GM18951 (cell line): ENCODE data around the gene ME3.

Experiments used
- POLR2A ChIP-seq: IDR thresholded peaks from 4 replicates; pipeline ENCODE4 v1.6.1; 2011; ENCODE audit warnings: mild to moderate bottlenecking; ENCODE audit not compliant: insufficient read length, insufficient read depth; ENCODE audit errors: extremely low read depth
- in situ Hi-C: fragments of 300-500 bp; cut with MboI; formaldehyde crosslinking; loops from one replicate; pipeline ENCODE4 v1.12.0; 2022; ENCODE audit warnings: low sequenced_read_pairs, mixed read lengths, inconsistent platforms; ENCODE audit not compliant: unreplicated experiment

Gene ME3

GRCh38 chr11:86703987-86704386 lies 31.6 kb upstream of the ME3 start:
- TF ChIP-seq POLR2A, result no peak
- in situ Hi-C loops, result no loop called here

- TF ChIP-seq POLR2A, result no peak
These were observed 30.0 kb upstream of the ME3 start for GRCh38 chr11:86702220-86702983.

GRCh38 chr11:86699040-86699791 lies 26.8 kb upstream of the ME3 start:
- no peak for TF ChIP-seq POLR2A
- in situ Hi-C loops, result no loop called here

More at GRCh38 chr11:86702220-86702983, 30.0 kb upstream of the ME3 start:
- in situ Hi-C loops, result no loop called here

- in situ Hi-C loops, result no loop called here
These were observed 26.2 kb upstream of the ME3 start for GRCh38 chr11:86698639-86699038.

GRCh38 chr11:86696451-86696850 lies 24.0 kb upstream of the ME3 start:
- no peak for TF ChIP-seq POLR2A
- in situ Hi-C loops, result no loop called here

More at GRCh38 chr11:86698639-86699038, 26.2 kb upstream of the ME3 start:
- no peak for TF ChIP-seq POLR2A

- in situ Hi-C loops, result no loop called here
- TF ChIP-seq POLR2A, result no peak
These were observed 23.6 kb upstream of the ME3 start for GRCh38 chr11:86696004-86696403.

GRCh38 chr11:86695373-86695772 lies 23.0 kb upstream of the ME3 start:
- TF ChIP-seq POLR2A, result no peak
- in situ Hi-C loops, result no loop called here

- TF ChIP-seq POLR2A, result no peak
- in situ Hi-C loops, result no loop called here
These were observed 21.1 kb upstream of the ME3 start for GRCh38 chr11:86693518-86693917.

GRCh38 chr11:86692746-86693145 lies 20.3 kb upstream of the ME3 start:
- TF ChIP-seq POLR2A, result no peak
- in situ Hi-C loops, result no loop called here

- in situ Hi-C loops, result no loop called here
- no peak for TF ChIP-seq POLR2A
These were observed 19.9 kb upstream of the ME3 start for GRCh38 chr11:86692317-86692716.

- no peak for TF ChIP-seq POLR2A
- in situ Hi-C loops, result no loop called here
These were observed 16.2 kb upstream of the ME3 start for GRCh38 chr11:86688398-86689179.

- no peak for TF ChIP-seq POLR2A
- in situ Hi-C loops, result no loop called here
These were observed 14.9 kb upstream of the ME3 start for GRCh38 chr11:86687185-86687778.

GRCh38 chr11:86686531-86686930 lies 14.1 kb upstream of the ME3 start:
- no peak for TF ChIP-seq POLR2A
- in situ Hi-C loops, result no loop called here
